SU-DHL-6 (cell line): ENCODE data around the gene MST1.

Source experiments
- H2AFZ ChIP-seq: fragments of 200-600 bp; sonication (generic); 2 replicates; pipeline ENCODE4 v1.6.1; 2014; ENCODE audit warnings: low read depth, mild to moderate bottlenecking, moderate library complexity, mixed read lengths, antibody characterized with exemption, low read length; ENCODE audit not compliant: severe bottlenecking
- H3F3A ChIP-seq: fragments of 200-600 bp; shearing (Covaris generic); 2 replicates; pipeline ENCODE4 v1.6.0; 2016; ENCODE audit warnings: antibody characterized with exemption, mild to moderate bottlenecking; ENCODE audit not compliant: insufficient read depth
- H3K27ac ChIP-seq: fragments of 200-600 bp; sonication (generic); 2 replicates; pipeline ENCODE4 v1.5.1; 2016; ENCODE audit warnings: low read depth, mild to moderate bottlenecking, low read length, moderate library complexity, mixed read lengths
- H3K27me3 ChIP-seq: fragments of 200-600 bp; sonication (generic), shearing (Covaris generic); 2 replicates; pipeline ENCODE4 v1.6.0; 2014; ENCODE audit warnings: mild to moderate bottlenecking, low read length
- H3K36me3 ChIP-seq: fragments of 200-600 bp; sonication (generic); 2 replicates; pipeline ENCODE4 v1.6.1; 2014; ENCODE audit warnings: mild to moderate bottlenecking, low read length, mixed read lengths
- H3K4me2 ChIP-seq: fragments of 300-600, 200-600 bp; shearing (Covaris generic), sonication (generic); 2 replicates; pipeline ENCODE4 v1.6.0; 2014; ENCODE audit warnings: low read length, low read depth, mild to moderate bottlenecking; ENCODE audit not compliant: poor library complexity, severe bottlenecking
- H3K4me3 ChIP-seq: fragments of 200-600 bp; sonication (generic); 2 replicates; pipeline ENCODE4 v1.5.1; 2014; ENCODE audit warnings: antibody characterized with exemption, low read length, mild to moderate bottlenecking, mixed read lengths; ENCODE audit not compliant: insufficient read depth, poor library complexity, severe bottlenecking
- H3K79me2 ChIP-seq: fragments of 200-600 bp; sonication (generic); 2 replicates; pipeline ENCODE4 v1.6.1; 2014; ENCODE audit warnings: mild to moderate bottlenecking, low read length, moderate library complexity; ENCODE audit not compliant: insufficient read depth
- H3K9ac ChIP-seq: fragments of 200-600 bp; sonication (generic); 2 replicates; pipeline ENCODE4 v1.7.0; 2014; ENCODE audit warnings: mild to moderate bottlenecking, low read length
- H3K9me2 ChIP-seq: fragments of 200-600 bp; sonication (generic); replicated peaks from 2 replicates; pipeline ENCODE4 v1.6.1; 2014; ENCODE audit warnings: low read length; ENCODE audit not compliant: insufficient read depth
- H3K9me3 ChIP-seq: fragments of 200-600 bp; sonication (generic); 2 replicates; pipeline ENCODE4 v1.6.1; 2014; ENCODE audit warnings: low read length, mixed read lengths; ENCODE audit not compliant: insufficient read depth
- H4K20me1 ChIP-seq: fragments of 200-600 bp; sonication (generic); 2 replicates; pipeline ENCODE4 v1.6.1; 2014; ENCODE audit warnings: low read depth, mild to moderate bottlenecking, antibody characterized with exemption, low read length, moderate library complexity, mixed read lengths
- EZH2phosphoT487 ChIP-seq: fragments of 200-600 bp; sonication (generic), shearing (Covaris generic); conservative IDR thresholded peaks from 2 replicates; pipeline ENCODE4 v1.6.1; 2018; ENCODE audit warnings: mild to moderate bottlenecking, antibody characterized with exemption, low read length, moderate library complexity, mixed read lengths
- TF ChIP-seq, protein P1 (sequence below): fragments of 200-600 bp; sonication (generic); IDR thresholded peaks from one replicate; pipeline ENCODE4 v1.5.1; 2017; ENCODE audit warnings: antibody characterized with exemption, mild to moderate bottlenecking, low read length, moderate library complexity; ENCODE audit not compliant: insufficient read depth, poor library complexity, severe bottlenecking

MST1 gene

DNA sequence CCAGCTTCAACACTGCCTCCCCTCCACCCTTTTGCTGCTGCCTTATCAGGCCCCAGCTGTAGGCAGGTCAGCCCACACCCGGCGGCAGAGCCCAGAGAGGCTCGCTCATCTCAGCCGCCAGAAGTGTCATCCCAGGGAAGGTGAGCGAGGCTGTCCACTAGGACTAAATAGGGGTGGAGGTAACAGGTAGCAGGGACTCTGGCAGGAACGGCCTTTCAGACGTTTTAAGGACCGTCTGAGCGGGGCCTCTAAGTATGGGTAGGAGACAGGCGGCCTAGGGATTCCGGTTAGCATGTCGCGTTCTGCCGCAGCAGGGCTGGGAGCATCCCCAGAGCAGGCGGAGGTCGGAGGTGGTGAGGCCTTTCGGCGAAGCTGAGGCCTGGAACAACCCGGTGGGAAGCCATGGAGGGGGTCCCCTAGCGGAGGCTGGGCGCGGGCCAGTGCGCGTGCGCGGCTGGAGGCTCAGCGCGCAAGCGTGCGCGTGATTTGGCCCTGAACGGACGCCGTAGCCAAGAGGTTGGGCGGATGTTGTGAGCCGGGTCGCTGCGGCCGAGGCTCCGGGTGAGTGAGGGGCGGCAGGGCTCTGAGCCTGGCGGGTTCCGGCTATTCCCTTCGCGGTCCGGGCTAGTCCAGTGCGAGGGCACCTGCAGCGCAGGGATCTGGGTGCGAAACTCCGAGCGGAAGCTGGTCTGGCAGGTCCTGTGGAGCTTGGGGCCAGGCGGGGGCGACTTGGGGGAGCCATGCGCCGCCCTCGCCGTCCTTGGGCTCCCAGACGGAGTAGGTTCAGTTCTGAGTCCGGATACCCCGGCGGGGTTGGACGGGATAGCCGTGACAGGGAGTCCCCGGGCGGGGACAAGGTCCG, at the start of gene MST1, which contains the start of gene RNF123:
MST1 (minus strand) TSS at position 429 of the 862 bp plus-strand sequence. CDS start 783 bp downstream, outside the sequence.
RNF123 (plus strand) TSS at position 512 of the 862 bp plus-strand sequence. CDS start 1,609 bp downstream, outside the sequence.
- peak within 1 kb of the TSS; percentile 77 for H3K4me2 ChIP-seq
- H3K27me3 ChIP-seq, result no peaks in the 10 kb centered on the region
- TF ChIP-seq EZH2phosphoT487, result no peak
- TF ChIP-seq, protein P1, sequence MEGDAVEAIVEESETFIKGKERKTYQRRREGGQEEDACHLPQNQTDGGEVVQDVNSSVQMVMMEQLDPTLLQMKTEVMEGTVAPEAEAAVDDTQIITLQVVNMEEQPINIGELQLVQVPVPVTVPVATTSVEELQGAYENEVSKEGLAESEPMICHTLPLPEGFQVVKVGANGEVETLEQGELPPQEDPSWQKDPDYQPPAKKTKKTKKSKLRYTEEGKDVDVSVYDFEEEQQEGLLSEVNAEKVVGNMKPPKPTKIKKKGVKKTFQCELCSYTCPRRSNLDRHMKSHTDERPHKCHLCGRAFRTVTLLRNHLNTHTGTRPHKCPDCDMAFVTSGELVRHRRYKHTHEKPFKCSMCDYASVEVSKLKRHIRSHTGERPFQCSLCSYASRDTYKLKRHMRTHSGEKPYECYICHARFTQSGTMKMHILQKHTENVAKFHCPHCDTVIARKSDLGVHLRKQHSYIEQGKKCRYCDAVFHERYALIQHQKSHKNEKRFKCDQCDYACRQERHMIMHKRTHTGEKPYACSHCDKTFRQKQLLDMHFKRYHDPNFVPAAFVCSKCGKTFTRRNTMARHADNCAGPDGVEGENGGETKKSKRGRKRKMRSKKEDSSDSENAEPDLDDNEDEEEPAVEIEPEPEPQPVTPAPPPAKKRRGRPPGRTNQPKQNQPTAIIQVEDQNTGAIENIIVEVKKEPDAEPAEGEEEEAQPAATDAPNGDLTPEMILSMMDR, result no peak
- H3K4me3 ChIP-seq, result peak within 1 kb of the TSS; percentile 86
- H3K9me3 ChIP-seq, result no peaks in the 10 kb centered on the region
- peak within 1 kb of the TSS; percentile 71 for H3K9ac ChIP-seq
- no peaks in the 10 kb centered on the region for H3K36me3 ChIP-seq
- no peaks in the 10 kb centered on the region for H3F3A ChIP-seq
- peak within 1 kb of the TSS; percentile 80 for H2AFZ ChIP-seq
- 0 out of 2 replicates have a peak, but pooled peaks cover 7% of the 10 kb centered on the region for H3K79me2 ChIP-seq
- no peaks in the 10 kb centered on the region for H4K20me1 ChIP-seq
- peak within 1 kb of the TSS; percentile 31 for H3K27ac ChIP-seq
- no peaks in the 10 kb centered on the region for H3K9me2 ChIP-seq

DNA sequence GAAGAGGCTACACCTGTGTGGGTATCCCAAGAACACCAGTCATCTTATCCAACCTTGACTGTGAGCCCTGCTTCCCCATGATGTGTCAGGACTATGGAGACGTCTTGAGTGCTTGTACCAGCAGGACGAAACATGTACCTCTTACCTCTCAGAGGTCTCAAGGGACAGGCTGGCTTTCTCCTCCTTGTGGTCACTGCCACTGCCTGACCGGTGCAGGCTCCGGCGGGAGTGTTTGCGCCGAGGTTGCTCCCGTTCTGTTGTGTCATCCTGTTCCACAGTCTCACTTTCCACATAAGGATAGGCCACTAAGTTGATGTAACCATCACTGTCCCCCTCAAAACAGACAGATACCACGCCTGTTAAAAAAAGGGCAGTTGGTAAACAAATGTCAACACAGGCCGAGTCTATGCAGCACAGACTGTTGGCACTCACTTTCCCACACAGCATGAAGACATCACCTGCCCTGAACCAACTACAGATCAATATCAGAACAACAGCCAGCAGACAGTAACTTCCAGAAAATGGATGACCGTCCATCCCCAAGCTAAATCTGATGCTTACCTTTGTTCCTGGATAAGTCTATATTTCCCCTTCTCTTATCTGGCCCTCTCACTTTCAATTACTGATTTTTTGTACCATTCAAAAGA, 48.9 kb upstream of the MST1 start:
- Histone ChIP-seq H3K27ac (no peak overlapping the region), H3K27me3 (no peaks in the 10 kb centered on the region), H4K20me1 (no peaks in the 10 kb centered on the region), H3K9ac (no peak overlapping the region), H3K4me3 (no peak overlapping the region), H3F3A (no peaks in the 10 kb centered on the region), H2AFZ (no peak overlapping the region), H3K36me3 (peaks cover 2% of the 10 kb centered on the region; the same call in 1 of the 2 replicates), H3K9me3 (no peaks in the 10 kb centered on the region), H3K9me2 (no peaks in the 10 kb centered on the region), H3K4me2 (no peak overlapping the region), H3K79me2 (0 out of 2 replicates have a peak, but pooled peaks cover 3% of the 10 kb centered on the region)
- TF ChIP-seq, protein P1, result no peak
- no peak for TF ChIP-seq EZH2phosphoT487

DNA sequence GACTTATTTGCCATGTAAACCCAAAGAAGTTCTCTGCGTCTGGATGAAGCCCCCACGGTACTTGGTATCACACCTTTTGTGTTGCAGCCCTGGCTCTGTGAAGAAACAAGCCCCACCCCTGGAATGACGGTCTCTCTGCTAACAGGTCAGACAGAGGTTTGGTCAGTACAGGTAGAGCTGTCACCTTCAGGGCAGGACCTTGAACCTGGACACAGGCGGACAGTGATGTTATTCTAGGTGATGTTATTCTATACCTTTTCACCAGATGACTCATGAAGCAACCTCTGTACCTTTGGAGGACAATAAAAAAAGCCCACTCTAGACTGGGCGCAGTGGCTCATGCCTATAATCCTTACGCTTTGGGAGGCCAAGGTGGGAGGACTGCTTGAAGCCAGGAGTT, 45.5 kb upstream of the MST1 start:
- TF ChIP-seq, protein P1, result no peak
- TF ChIP-seq EZH2phosphoT487, result no peak

More for the DNA sequence above, 45.5 kb upstream of the MST1 start:
- Histone ChIP-seq H4K20me1 (no peaks in the 10 kb centered on the region), H3K79me2 (0 out of 2 replicates have a peak, but pooled peaks cover 3% of the 10 kb centered on the region), H3K27ac (no peak overlapping the region), H3K9me3 (no peaks in the 10 kb centered on the region), H3K4me2 (no peak overlapping the region), H3K27me3 (no peaks in the 10 kb centered on the region), H3K9me2 (no peaks in the 10 kb centered on the region), H3F3A (no peaks in the 10 kb centered on the region), H3K36me3 (peaks cover 2% of the 10 kb centered on the region; the same call in 1 of the 2 replicates), H3K4me3 (no peak overlapping the region), H2AFZ (no peak overlapping the region), H3K9ac (no peak overlapping the region)
